Lower lobe of right lung (tissue), 2 donors: Measurements from ENCODE around the gene SND1. TPM values are rescaled to one million over a fixed set of nuclear protein-coding genes. Genes with fewer than 3 reads are reported as not detected.
A peak's percentile ranks its signal among the peaks of the same experiment; 100 is the strongest.

Experiments used
- ATAC-seq, 2 donors: fragments of 200-7000 bp; cut with Tn5 transposase; one replicate each; pipeline ENCODE4 v1.9.1; 2020 to 2022; ENCODE audit warnings: mild to moderate bottlenecking in 2 of 2, moderate library complexity in 2 of 2
- DNase-seq: peaks from one replicate; pipeline ENCODE4 v3.0.0-alpha.2; 2020
- H3K27ac ChIP-seq: fragments of 200-600 bp; one replicate; pipeline ENCODE4 v1.8.0; 2022
- H3K27me3 ChIP-seq: fragments of 200-600 bp; one replicate; pipeline ENCODE4 v1.8.0; 2022; ENCODE audit warnings: low read depth
- H3K36me3 ChIP-seq: fragments of 200-600 bp; one replicate; pipeline ENCODE4 v1.8.0; 2022; ENCODE audit warnings: mild to moderate bottlenecking
- H3K4me1 ChIP-seq: fragments of 200-600 bp; one replicate; pipeline ENCODE4 v1.8.0; 2022
- H3K4me3 ChIP-seq: fragments of 200-600 bp; one replicate; pipeline ENCODE4 v1.8.0; 2022; ENCODE audit warnings: mild to moderate bottlenecking
- H3K9me3 ChIP-seq: fragments of 200-600 bp; one replicate; pipeline ENCODE4 v1.8.0; 2022
- intact Hi-C: fragments of 100-400 bp; cut with DNase I; formaldehyde crosslinking; loops from one replicate; pipeline ENCODE4 v1.11.0; 2022
- total RNA-seq: library from RNA; stranded (reverse); fragmentation: NEBNext Ultra II Directional; extraction: Animal tissue kit (Norgen Biotek cat#: 25700); gene quantifications from one replicate; pipeline ENCODE4 v1.2.1, GENCODE V29; 2021
- TF ChIP-seq, protein P1 (sequence below): fragments of 200-600 bp; IDR thresholded peaks from one replicate; pipeline ENCODE4 v1.8.0; 2022; ENCODE audit warnings: antibody characterized with exemption, mild to moderate bottlenecking
- donor health status: DM: no; HTN: yes; CAD: no; lungs with severe emphysema.

The SND1 gene
- total RNA-seq, 1 donor from 2014 or later = 142 TPM

DNA sequence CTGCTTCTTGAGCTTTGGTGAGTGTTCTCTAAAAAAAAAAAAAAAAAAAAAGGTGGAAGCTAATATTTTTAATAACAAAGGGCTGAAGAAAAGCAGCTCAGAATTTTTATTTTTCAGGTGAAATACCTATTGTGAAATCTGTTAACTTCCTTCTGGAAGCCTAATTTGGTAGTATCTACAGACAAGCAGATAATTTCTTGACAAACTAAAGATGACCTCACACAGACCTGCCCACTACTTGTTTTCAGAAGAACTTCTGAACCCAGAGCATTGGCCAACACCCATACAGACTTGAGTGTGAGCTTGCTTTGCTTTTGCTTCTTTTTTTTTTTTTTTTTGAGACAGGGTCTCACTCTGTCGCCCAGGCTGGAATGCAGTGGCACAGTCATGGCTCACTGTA, 348.1 kb downstream of the SND1 start:
- ATAC-seq = peak; percentile 61 to 68
- Histone ChIP-seq H3K27ac (no peak overlapping the region), H3K4me3 (no peak overlapping the region), H3K36me3 (no peaks in the 10 kb centered on the region), H3K9me3 (no peaks in the 10 kb centered on the region), H3K4me1 (peaks cover 52% of the 10 kb centered on the region), H3K27me3 (no peaks in the 10 kb centered on the region)
- no peak for DNase-seq
- TF ChIP-seq, protein P1, sequence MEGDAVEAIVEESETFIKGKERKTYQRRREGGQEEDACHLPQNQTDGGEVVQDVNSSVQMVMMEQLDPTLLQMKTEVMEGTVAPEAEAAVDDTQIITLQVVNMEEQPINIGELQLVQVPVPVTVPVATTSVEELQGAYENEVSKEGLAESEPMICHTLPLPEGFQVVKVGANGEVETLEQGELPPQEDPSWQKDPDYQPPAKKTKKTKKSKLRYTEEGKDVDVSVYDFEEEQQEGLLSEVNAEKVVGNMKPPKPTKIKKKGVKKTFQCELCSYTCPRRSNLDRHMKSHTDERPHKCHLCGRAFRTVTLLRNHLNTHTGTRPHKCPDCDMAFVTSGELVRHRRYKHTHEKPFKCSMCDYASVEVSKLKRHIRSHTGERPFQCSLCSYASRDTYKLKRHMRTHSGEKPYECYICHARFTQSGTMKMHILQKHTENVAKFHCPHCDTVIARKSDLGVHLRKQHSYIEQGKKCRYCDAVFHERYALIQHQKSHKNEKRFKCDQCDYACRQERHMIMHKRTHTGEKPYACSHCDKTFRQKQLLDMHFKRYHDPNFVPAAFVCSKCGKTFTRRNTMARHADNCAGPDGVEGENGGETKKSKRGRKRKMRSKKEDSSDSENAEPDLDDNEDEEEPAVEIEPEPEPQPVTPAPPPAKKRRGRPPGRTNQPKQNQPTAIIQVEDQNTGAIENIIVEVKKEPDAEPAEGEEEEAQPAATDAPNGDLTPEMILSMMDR = no peak
- intact Hi-C loops = no loop called here

DNA sequence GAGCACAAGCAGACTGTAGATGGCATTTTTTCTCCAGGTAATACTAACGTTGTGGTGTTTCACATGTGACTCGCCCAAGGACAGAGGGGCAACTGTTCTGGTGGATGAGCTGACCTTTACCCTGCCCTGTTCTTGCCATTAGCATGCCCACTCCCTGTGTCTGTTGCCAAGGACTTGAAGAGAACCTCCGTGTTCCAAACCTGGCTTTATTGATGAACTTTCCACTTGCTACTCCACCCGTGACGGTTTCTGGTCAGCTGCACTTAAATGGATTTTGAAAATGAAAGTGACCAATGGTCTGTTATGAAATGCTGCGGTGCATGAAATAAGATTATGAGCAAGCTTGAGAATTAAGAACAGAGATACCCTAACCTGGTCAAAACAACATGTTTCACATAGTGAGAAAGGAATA, 348.9 kb downstream of the SND1 start:
- H3K36me3 ChIP-seq = no peaks in the 10 kb centered on the region
- intact Hi-C loops = no loop called here
- H3K4me3 ChIP-seq = peak overlapping the region; percentile 17
- no peaks in the 10 kb centered on the region for H3K9me3 ChIP-seq
- TF ChIP-seq, protein P1 = no peak
- H3K4me1 ChIP-seq = peaks cover 44% of the 10 kb centered on the region
- no peaks in the 10 kb centered on the region for H3K27me3 ChIP-seq
- DNase-seq (no peak), ATAC-seq (peak; percentile 29 to 39)
- H3K27ac ChIP-seq = peak overlapping the region; percentile 13

DNA sequence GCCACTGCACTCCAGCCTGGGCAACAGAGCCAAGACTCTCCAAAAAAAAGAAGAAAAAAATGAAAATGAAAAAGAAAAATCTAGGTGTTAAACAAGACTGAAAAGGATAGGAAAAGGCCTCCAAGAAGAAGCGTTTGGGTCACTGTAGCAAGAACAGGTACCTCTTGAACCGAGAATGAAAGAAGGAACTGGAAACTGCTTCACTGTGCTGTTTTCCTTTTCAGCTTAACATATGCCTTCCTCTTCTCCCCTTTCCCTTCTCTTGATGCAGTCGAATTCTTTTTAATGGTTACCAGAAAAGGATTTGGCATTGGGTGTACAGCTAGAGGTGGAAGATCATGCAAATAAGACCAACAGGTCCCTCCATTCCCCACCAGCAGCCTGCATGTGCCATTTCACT, 351.2 kb downstream of the SND1 start:
- TF ChIP-seq, protein P1 = no peak
- ATAC-seq (no peak), DNase-seq (no peak)
- Histone ChIP-seq H3K4me1 (peaks cover 37% of the 10 kb centered on the region), H3K4me3 (no peak overlapping the region), H3K27me3 (no peaks in the 10 kb centered on the region), H3K9me3 (no peaks in the 10 kb centered on the region), H3K36me3 (peaks cover 4% of the 10 kb centered on the region), H3K27ac (no peak overlapping the region)
- intact Hi-C loops = no loop called here

DNA sequence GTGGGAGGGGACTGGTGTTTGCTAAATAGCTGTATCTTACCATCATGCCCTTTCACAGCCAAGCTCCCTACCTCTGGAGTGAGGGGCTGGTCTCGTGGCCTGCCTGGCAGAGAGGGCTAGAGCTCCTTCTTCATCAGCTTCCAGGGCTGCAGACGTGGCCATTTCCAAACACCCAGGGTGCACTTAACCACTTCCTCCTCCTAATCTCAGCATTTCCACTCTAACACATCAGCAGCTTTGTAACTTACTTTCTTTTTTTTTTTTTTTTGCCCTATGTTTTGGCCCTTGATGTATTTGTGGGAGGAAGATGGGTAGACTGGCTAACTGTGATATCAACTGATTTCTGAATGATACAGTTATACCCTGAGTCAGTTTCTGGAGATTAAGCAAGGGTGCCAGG, 351.8 kb downstream of the SND1 start:
- ATAC-seq = peak in 1 of 2 donors; percentile 46
- TF ChIP-seq, protein P1 = no peak
- no peaks in the 10 kb centered on the region for H3K27me3 ChIP-seq
- H3K9me3 ChIP-seq = no peaks in the 10 kb centered on the region
- no peak overlapping the region for H3K27ac ChIP-seq
- no peak for DNase-seq
- H3K4me1 ChIP-seq = peaks cover 37% of the 10 kb centered on the region
- peaks cover 4% of the 10 kb centered on the region for H3K36me3 ChIP-seq
- no peak overlapping the region for H3K4me3 ChIP-seq
- intact Hi-C loops = no loop called here

DNA sequence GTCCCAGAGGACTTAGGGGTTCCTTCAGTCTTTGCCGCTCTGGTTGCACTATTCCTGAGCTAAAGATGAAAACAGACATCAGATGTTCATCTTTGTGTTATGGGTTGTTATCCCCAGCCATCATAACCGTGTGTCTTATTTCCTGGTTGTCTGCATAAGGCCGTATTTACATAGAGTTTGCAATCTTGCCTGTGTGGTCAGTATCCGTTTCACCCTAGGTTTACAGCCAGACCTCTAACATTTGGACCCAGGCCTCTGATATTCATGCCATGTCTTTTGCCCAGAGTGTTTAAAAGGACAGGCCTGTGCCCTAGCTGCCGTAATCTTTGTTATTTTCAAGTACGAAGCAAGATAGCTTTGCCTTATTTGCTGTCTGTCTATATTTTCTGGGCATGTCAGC, 352.6 kb downstream of the SND1 start:
- intact Hi-C loops = no loop called here
- ATAC-seq (no peak), DNase-seq (no peak)
- TF ChIP-seq, protein P1 = no peak
- H3K4me3 ChIP-seq = no peak overlapping the region
- no peaks in the 10 kb centered on the region for H3K9me3 ChIP-seq
- H3K27ac ChIP-seq = no peak overlapping the region
- no peaks in the 10 kb centered on the region for H3K27me3 ChIP-seq
- H3K36me3 ChIP-seq = peaks cover 4% of the 10 kb centered on the region
- H3K4me1 ChIP-seq = peaks cover 33% of the 10 kb centered on the region

DNA sequence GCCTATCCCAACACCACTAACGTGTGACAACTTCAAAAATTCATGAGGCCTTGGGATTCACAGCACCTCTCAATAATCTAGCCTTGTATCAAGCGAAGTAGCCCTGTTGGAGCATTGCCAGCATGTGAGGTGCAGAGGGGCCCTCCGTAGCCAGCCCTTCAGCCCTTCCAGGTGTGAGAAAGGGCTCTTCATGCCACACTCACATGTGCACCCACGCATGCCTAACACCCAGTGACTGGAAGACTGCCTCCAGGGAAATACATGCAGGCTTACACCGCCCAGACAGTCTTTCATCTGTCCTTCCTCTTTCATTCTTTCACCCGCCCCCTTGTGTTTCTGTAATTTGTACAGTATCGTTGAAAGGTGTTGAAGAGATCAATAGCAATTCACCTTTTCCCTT, 353.1 kb downstream of the SND1 start:
- no peak overlapping the region for H3K4me3 ChIP-seq
- TF ChIP-seq, protein P1 = no peak
- peaks cover 4% of the 10 kb centered on the region for H3K36me3 ChIP-seq
- DNase-seq = no peak
- no peaks in the 10 kb centered on the region for H3K9me3 ChIP-seq
- no peak for ATAC-seq
- intact Hi-C loops = no loop called here
- H3K4me1 ChIP-seq = peaks cover 28% of the 10 kb centered on the region
- H3K27me3 ChIP-seq = no peaks in the 10 kb centered on the region
- H3K27ac ChIP-seq = no peak overlapping the region
